ENCODE data around the gene UBAC2. TPM values are rescaled to one million over a fixed set of nuclear protein-coding genes. Genes with fewer than 3 reads are reported as not detected.

Gene UBAC2
- total and polyA plus RNA-seq, 2 experiments from 2014 or later, result 78.2 to 83.1 TPM

DNA sequence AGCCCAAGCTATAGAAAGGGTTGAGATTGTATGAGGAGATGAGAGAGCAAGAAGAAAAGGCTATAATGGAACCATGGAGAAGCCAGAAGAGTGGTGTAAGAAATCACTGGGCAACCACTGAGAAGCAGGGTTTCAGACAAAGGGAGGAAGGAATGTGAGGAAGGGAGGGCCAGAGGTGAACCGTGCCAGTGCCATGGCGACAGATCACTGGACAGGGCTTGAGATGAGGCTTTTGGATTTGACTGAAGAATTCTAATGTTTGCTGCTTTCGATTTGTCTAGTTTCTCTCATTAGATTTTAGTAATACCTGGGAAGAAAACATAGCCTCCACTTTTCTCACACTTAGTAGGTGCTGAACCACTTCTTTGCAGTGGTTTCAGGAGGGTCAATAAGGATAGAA is 112.8 kb downstream of the UBAC2 start:
- H3K4me1 ChIP-seq (ENCODE audit: insufficient read depth), result peaks cover 10% of the 10 kb centered on the region
- H2AFZ ChIP-seq, result no peak overlapping the region
- no peak for TF ChIP-seq CTCF (IDR thresholded peaks at IDR 0.05; ENCODE audit: poor library complexity)
- no peak for TF ChIP-seq EZH2 (IDR thresholded peaks at IDR 0.05; ENCODE audit: borderline replicate concordance)
- no peak for TF ChIP-seq EZH2phosphoT487 (IDR thresholded peaks at IDR 0.05; ENCODE audit: low read depth, severe bottlenecking, unreplicated experiment)
- peaks cover 7% of the 10 kb centered on the region for H3K79me2 ChIP-seq
- no peaks in the 10 kb centered on the region for H3K27me3 ChIP-seq
- WGBS (ENCODE audit: low lambda C conversion rate, missing lambda C conversion rate), result 86% methylated on average over 3 of the region's 3 CpGs
- H3K36me3 ChIP-seq (replicated peaks; ENCODE audit: insufficient read depth, low read depth), result no peaks in the 10 kb centered on the region
- no peak overlapping the region for H3K4me3 ChIP-seq
- no peak overlapping the region for H3K4me2 ChIP-seq
- H3K27ac ChIP-seq, result no peak overlapping the region
- no peaks in the 10 kb centered on the region for H3K9me3 ChIP-seq (ENCODE audit: low read depth)
- DNase-seq (ENCODE audit: low spot score), result no peak
- H4K20me1 ChIP-seq (ENCODE audit: insufficient read depth, poor library complexity, severe bottlenecking), result no peaks in the 10 kb centered on the region
- H3K9me2 ChIP-seq (replicated peaks; ENCODE audit: insufficient read depth), result no peaks in the 10 kb centered on the region

DNA sequence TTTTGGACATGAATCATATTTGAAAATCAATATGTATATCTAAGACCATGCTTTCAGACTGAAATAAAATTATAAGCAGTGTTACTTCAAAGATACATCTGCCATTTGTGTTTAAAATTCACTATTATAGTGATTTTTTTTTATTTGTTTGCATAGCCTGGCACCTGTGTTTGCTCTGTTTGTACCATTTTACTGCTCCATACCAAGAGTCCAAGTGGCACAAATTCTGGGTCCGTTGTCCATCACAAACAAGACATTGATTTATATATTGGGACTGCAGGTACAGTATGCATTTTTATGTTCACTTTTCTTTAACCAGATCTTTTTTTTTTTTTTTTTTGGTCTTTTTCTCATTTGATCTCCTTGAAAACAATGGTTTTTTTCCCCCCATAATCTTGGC is 113.3 kb downstream of the UBAC2 start:
- TF ChIP-seq EZH2 (IDR thresholded peaks at IDR 0.05; ENCODE audit: borderline replicate concordance), result no peak
- no peak for TF ChIP-seq CTCF (IDR thresholded peaks at IDR 0.05; ENCODE audit: poor library complexity)
- no peak for TF ChIP-seq EZH2phosphoT487 (IDR thresholded peaks at IDR 0.05; ENCODE audit: low read depth, severe bottlenecking, unreplicated experiment)
- Histone ChIP-seq H3K9me3 (ENCODE audit: low read depth) (no peaks in the 10 kb centered on the region), H2AFZ (no peak overlapping the region), H3K27ac (no peak overlapping the region), H4K20me1 (ENCODE audit: insufficient read depth, poor library complexity, severe bottlenecking) (no peaks in the 10 kb centered on the region), H3K36me3 (replicated peaks; ENCODE audit: insufficient read depth, low read depth) (no peaks in the 10 kb centered on the region), H3K4me1 (ENCODE audit: insufficient read depth) (peaks cover 10% of the 10 kb centered on the region), H3K4me2 (no peak overlapping the region), H3K27me3 (no peaks in the 10 kb centered on the region), H3K79me2 (peaks cover 7% of the 10 kb centered on the region), H3K9me2 (replicated peaks; ENCODE audit: insufficient read depth) (no peaks in the 10 kb centered on the region), H3K4me3 (no peak overlapping the region)
- DNase-seq (ENCODE audit: low spot score), result no peak
- WGBS (ENCODE audit: low lambda C conversion rate, missing lambda C conversion rate), result 90% methylated on average over 1 of the region's 1 CpG

- no peak overlapping the region for H3K4me3 ChIP-seq
- no peaks in the 10 kb centered on the region for H3K9me2 ChIP-seq (replicated peaks; ENCODE audit: insufficient read depth)
- H3K4me1 ChIP-seq (ENCODE audit: insufficient read depth), result peaks cover 9% of the 10 kb centered on the region
- WGBS (ENCODE audit: low lambda C conversion rate, missing lambda C conversion rate), result 86% methylated on average over 10 of the region's 10 CpGs
- no peaks in the 10 kb centered on the region for H3K9me3 ChIP-seq (ENCODE audit: low read depth)
- H2AFZ ChIP-seq, result no peak overlapping the region
- H3K36me3 ChIP-seq (replicated peaks; ENCODE audit: insufficient read depth, low read depth), result no peaks in the 10 kb centered on the region
- no peaks in the 10 kb centered on the region for H4K20me1 ChIP-seq (ENCODE audit: insufficient read depth, poor library complexity, severe bottlenecking)
- no peak for TF ChIP-seq EZH2 (IDR thresholded peaks at IDR 0.05; ENCODE audit: borderline replicate concordance)
- no peak for TF ChIP-seq EZH2phosphoT487 (IDR thresholded peaks at IDR 0.05; ENCODE audit: low read depth, severe bottlenecking, unreplicated experiment)
- no peak overlapping the region for H3K27ac ChIP-seq
- H3K79me2 ChIP-seq, result peaks cover 1% of the 10 kb centered on the region
- H3K27me3 ChIP-seq, result no peaks in the 10 kb centered on the region
- DNase-seq (ENCODE audit: low spot score), result no peak
- no peak overlapping the region for H3K4me2 ChIP-seq
These were observed 114.1 kb downstream of the UBAC2 start for GRCh38 chr13:99314640-99315176.

GRCh38 chr13:99315186-99315585 is 114.5 kb downstream of the UBAC2 start:
- no peak overlapping the region for H3K27ac ChIP-seq
- H3K4me2 ChIP-seq, result no peak overlapping the region
- 96% methylated on average over 6 of the region's 6 CpGs for WGBS (ENCODE audit: low lambda C conversion rate, missing lambda C conversion rate)

More at GRCh38 chr13:99315186-99315585, 114.5 kb downstream of the UBAC2 start:
- H3K4me3 ChIP-seq, result no peak overlapping the region
- no peaks in the 10 kb centered on the region for H3K9me3 ChIP-seq (ENCODE audit: low read depth)
- no peak for DNase-seq (ENCODE audit: low spot score)
- no peaks in the 10 kb centered on the region for H3K27me3 ChIP-seq
- no peak overlapping the region for H2AFZ ChIP-seq
- H4K20me1 ChIP-seq (ENCODE audit: insufficient read depth, poor library complexity, severe bottlenecking), result no peaks in the 10 kb centered on the region
- H3K4me1 ChIP-seq (ENCODE audit: insufficient read depth), result peaks cover 4% of the 10 kb centered on the region
- no peak for TF ChIP-seq EZH2phosphoT487 (IDR thresholded peaks at IDR 0.05; ENCODE audit: low read depth, severe bottlenecking, unreplicated experiment)
- TF ChIP-seq EZH2 (IDR thresholded peaks at IDR 0.05; ENCODE audit: borderline replicate concordance), result no peak
- TF ChIP-seq CTCF (IDR thresholded peaks at IDR 0.05; ENCODE audit: poor library complexity), result no peak
- H3K9me2 ChIP-seq (replicated peaks; ENCODE audit: insufficient read depth), result no peaks in the 10 kb centered on the region
- no peaks in the 10 kb centered on the region for H3K79me2 ChIP-seq
- H3K36me3 ChIP-seq (replicated peaks; ENCODE audit: insufficient read depth, low read depth), result no peaks in the 10 kb centered on the region

Measured in hepatocyte (in vitro differentiated cells).